ENCODE data around the gene POLR2I. TPM values are rescaled to one million over a fixed set of nuclear protein-coding genes. Genes with fewer than 3 reads are reported as not detected.

Gene POLR2I
- total RNA-seq (2021) (133 and 142 TPM in 2 replicates), Bru-seq, nascent RNA (percentile 81 among the genes with signal in this experiment), BruChase-seq, experiment 1, labeled RNA remaining after a 2-hour chase (percentile 69 among the genes with signal in this experiment), BruChase-seq, experiment 2, labeled RNA remaining after a 6-hour chase (percentile 75 among the genes with signal in this experiment)
- long read RNA-seq, transcript POLR2I-206 (5 exons, 542 nt), result minor isoform, 17 of 136 reads
- long read RNA-seq, transcript POLR2I-201 (6 exons, 913 nt), result major isoform, 109 of 136 reads
- long read RNA-seq, partial matches to known transcripts, result 4 of 136 reads
- long read RNA-seq, other reads (novel, unspliced or antisense), result 3 of 136 reads

DNA sequence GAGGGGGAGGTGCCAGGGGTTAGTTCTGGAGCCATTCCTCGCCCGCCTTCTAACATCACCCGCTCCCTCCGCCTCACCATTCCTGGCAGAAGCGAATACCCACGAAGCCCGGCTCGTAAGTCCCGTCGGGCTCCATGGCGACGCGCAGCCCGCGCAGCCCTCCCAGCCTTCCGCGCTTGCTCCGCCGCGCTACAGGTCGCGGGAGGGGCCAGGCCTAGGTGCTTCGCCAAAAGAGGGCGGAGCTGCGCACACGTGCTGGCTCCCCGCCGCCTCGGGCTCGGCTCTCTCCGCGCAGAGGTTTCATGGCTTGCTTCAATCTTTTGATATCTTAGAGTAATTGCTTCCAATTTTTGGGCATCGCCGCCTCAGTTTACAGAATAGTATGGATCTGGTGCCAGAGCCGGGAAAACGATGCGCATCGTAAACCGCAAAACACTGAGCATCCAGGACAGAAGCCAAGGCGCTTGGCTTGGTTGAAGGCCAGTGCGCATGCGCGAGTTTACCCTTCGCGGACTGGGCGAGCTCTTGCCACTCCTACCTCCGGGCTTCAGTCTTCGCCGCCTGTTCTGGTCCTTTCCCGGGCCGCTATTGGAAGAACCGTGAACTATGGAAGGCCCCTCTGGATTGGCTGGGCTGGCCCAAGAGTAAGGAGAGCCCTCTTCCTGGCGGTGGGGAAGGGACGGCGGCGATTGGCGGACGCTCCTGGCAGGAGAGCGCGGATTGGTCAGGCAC lies at the start of gene POLR2I:
Gene POLR2I, minus strand, starts transcription at position 155 of the 732 bp plus-strand sequence. Its CDS starts 19 bp downstream, at position 136.
- intact Hi-C loops (cut with micrococcal nuclease; ENCODE audit: unreplicated experiment), result loop anchor here (2.0 kb wide), 1 partner anchor 60 kb away; the partner anchor contains the start of genes THAP8 and WDR62

GRCh38 chr19:36163813-36164212 lies 49.1 kb upstream of the POLR2I start:
- no peak for DNase-seq (ENCODE audit: low spot score)
- no TSS peak for BruUV-seq (replicated peaks)
- no peak for TF ChIP-seq EZH2 (IDR thresholded peaks at IDR 0.05; ENCODE audit: borderline replicate concordance, low read depth, low read length, poor library complexity, severe bottlenecking)
- TF ChIP-seq CTCF (conservative IDR thresholded peaks at IDR 0.05; ENCODE audit: low read depth, low read length), result no peak
- Histone ChIP-seq H3K27ac (ENCODE audit: low read depth, low read length, poor library complexity, severe bottlenecking) (no peak overlapping the region), H3K36me3 (ENCODE audit: insufficient read depth, low read length, poor library complexity, severe bottlenecking) (no peaks in the 10 kb centered on the region), H3K9me3 (ENCODE audit: low read depth, low read length, poor library complexity, severe bottlenecking) (no peaks in the 10 kb centered on the region), H3K4me1 (ENCODE audit: insufficient read depth, low read length, poor library complexity, severe bottlenecking) (peaks cover 2% of the 10 kb centered on the region), H3K4me3 (ENCODE audit: low read depth, low read length, poor library complexity, severe bottlenecking) (no peak overlapping the region), H3K27me3 (replicated peaks; ENCODE audit: insufficient read depth, low read depth, low read length, poor library complexity) (no peaks in the 10 kb centered on the region)
- ChIA-PET POLR2A (ENCODE audit: low non-redundant PET) (no interaction called here), CTCF (no interaction called here)
- intact Hi-C loops (cut with micrococcal nuclease; ENCODE audit: unreplicated experiment), result no loop called here

More for the DNA sequence above, at the start of gene POLR2I:
- peak within 1 kb of the TSS; percentile 60 for H3K4me3 ChIP-seq (ENCODE audit: low read depth, low read length, poor library complexity, severe bottlenecking)
- H3K27me3 ChIP-seq (replicated peaks; ENCODE audit: insufficient read depth, low read depth, low read length, poor library complexity), result no peaks in the 10 kb centered on the region
- no peak for TF ChIP-seq EZH2 (IDR thresholded peaks at IDR 0.05; ENCODE audit: borderline replicate concordance, low read depth, low read length, poor library complexity, severe bottlenecking)
- TF ChIP-seq CTCF (conservative IDR thresholded peaks at IDR 0.05; ENCODE audit: low read depth, low read length), result no peak
- H3K36me3 ChIP-seq (ENCODE audit: insufficient read depth, low read length, poor library complexity, severe bottlenecking), result peaks cover 18% of the 10 kb centered on the region
- no TSS peak for BruUV-seq (replicated peaks)
- CTCF ChIA-PET, result interaction anchor here (0.6 kb wide), 1 partner anchor 13 kb away, joined by 4 read pairs; no protein-coding TSS in a partner anchor
- H3K4me1 ChIP-seq (ENCODE audit: insufficient read depth, low read length, poor library complexity, severe bottlenecking), result peaks cover 13% of the 10 kb centered on the region
- DNase-seq (ENCODE audit: low spot score), result peak; percentile 100
- no peaks in the 10 kb centered on the region for H3K9me3 ChIP-seq (ENCODE audit: low read depth, low read length, poor library complexity, severe bottlenecking)
- H3K27ac ChIP-seq (ENCODE audit: low read depth, low read length, poor library complexity, severe bottlenecking), result peak within 1 kb of the TSS; percentile 78
- POLR2A ChIA-PET (ENCODE audit: low non-redundant PET), result interaction anchor here (0.5 to 0.7 kb wide), 3 partner anchors 23 to 60 kb away, joined by 3 to 4 read pairs (median 4); partner anchors contain the start of gene WDR62

DNA sequence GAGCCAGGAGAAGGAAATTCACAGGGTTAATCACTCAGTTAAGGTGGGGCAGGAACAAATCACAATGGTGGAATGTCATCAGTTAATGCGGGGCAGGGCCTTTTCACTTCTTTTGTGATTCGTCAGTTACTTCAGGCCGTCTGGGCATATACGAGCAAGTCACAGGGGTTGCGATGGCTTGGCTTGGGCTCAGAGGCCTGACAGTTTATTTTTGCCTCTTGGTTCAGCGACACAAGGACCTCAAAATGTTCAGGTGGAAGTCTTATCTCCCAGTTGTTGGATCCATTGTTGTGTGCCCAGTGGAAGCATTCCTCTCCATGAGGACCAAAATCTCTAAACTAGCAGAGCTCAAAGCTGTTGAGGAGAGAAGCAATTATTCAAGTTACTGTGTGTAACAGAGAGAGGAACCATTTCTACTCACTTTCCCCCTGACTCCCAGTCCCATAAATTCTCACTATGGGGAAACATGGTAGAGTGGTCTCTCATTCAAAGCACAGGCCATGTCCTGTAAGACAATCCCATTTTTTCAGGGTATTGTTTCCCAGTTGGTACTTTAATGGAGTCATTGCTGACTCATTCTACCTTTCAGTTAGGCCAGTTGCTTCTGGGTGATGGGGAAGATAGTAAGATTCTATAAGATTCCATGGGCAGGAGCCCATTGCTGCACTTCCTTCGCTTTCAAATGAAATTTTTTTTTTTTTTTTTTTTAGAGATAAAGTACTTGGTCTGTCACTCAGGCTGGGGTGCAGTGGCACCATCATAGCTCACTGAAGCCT lies 46.3 kb upstream of the POLR2I start:
- no peak for DNase-seq (ENCODE audit: low spot score)
- CTCF ChIA-PET, result no interaction called here
- Histone ChIP-seq H3K4me3 (ENCODE audit: low read depth, low read length, poor library complexity, severe bottlenecking) (no peak overlapping the region), H3K27me3 (replicated peaks; ENCODE audit: insufficient read depth, low read depth, low read length, poor library complexity) (no peaks in the 10 kb centered on the region), H3K4me1 (ENCODE audit: insufficient read depth, low read length, poor library complexity, severe bottlenecking) (no peaks in the 10 kb centered on the region), H3K36me3 (ENCODE audit: insufficient read depth, low read length, poor library complexity, severe bottlenecking) (no peaks in the 10 kb centered on the region), H3K9me3 (ENCODE audit: low read depth, low read length, poor library complexity, severe bottlenecking) (no peaks in the 10 kb centered on the region), H3K27ac (ENCODE audit: low read depth, low read length, poor library complexity, severe bottlenecking) (no peak overlapping the region)
- intact Hi-C loops (cut with micrococcal nuclease; ENCODE audit: unreplicated experiment), result no loop called here
- BruUV-seq (replicated peaks), result no TSS peak
- TF ChIP-seq CTCF (conservative IDR thresholded peaks at IDR 0.05; ENCODE audit: low read depth, low read length) (no peak), EZH2 (IDR thresholded peaks at IDR 0.05; ENCODE audit: borderline replicate concordance, low read depth, low read length, poor library complexity, severe bottlenecking) (no peak)
- POLR2A ChIA-PET (ENCODE audit: low non-redundant PET), result no interaction called here
